ENCODE measurements around the gene MCRIP2.

- TF ChIP-seq POLR2A (IDR thresholded peaks at IDR 0.05) (no peak), CTCF (IDR thresholded peaks at IDR 0.05) (no peak), EP300 (IDR thresholded peaks at IDR 0.05) (no peak)
These were observed 6.6 kb downstream of the MCRIP2 start for GRCh38 chr16:648071-648780.
